ENCODE results near the gene CCDC141.

- TF ChIP-seq CTCF (IDR thresholded peaks at IDR 0.05) (no peak), ZFX (IDR thresholded peaks at IDR 0.05; ENCODE audit: borderline replicate concordance) (no peak)
Observed at GRCh38 chr2:178829299-178829960, 220.5 kb downstream of the CCDC141 start.
